NCI-H2107 treated with DMSO at 0.1 percent for 48 hours (cell line): ENCODE data around the gene NDP.

Experiments
- DNase-seq: peaks from one replicate; lab custom pipeline; 2025; ENCODE audit not compliant: unreplicated experiment; lab: John Stamatoyannopoulos, UW

Gene NDP

GRCh38 chrX:43973249-43974099 lies at the start of gene NDP:
Gene NDP, minus strand, starts transcription at chrX:43973390. Its CDS starts 14,745 bp downstream, at chrX:43958645.
- DNase-seq, result no peak

- DNase-seq, result no peak
These were observed 49.8 kb upstream of the NDP start for GRCh38 chrX:44022964-44023363.

GRCh38 chrX:44020693-44021092 lies 47.5 kb upstream of the NDP start:
- no peak for DNase-seq

GRCh38 chrX:44019911-44020310 lies 46.7 kb upstream of the NDP start:
- DNase-seq, result no peak

- no peak for DNase-seq
These were observed 44.5 kb upstream of the NDP start for GRCh38 chrX:44017676-44018075.

- no peak for DNase-seq
These were observed 43.7 kb upstream of the NDP start for GRCh38 chrX:44016906-44017305.

GRCh38 chrX:44012484-44013096 lies 39.4 kb upstream of the NDP start:
- no peak for DNase-seq

- no peak for DNase-seq
These were observed 38.3 kb upstream of the NDP start for GRCh38 chrX:44011506-44011905.

- no peak for DNase-seq
These were observed 37.4 kb upstream of the NDP start for GRCh38 chrX:44010626-44011025.

GRCh38 chrX:44006081-44006480 lies 32.9 kb upstream of the NDP start:
- no peak for DNase-seq

GRCh38 chrX:44003975-44004374 lies 30.8 kb upstream of the NDP start:
- no peak for DNase-seq

- no peak for DNase-seq
These were observed 29.4 kb upstream of the NDP start for GRCh38 chrX:44002567-44002966.

- DNase-seq, result no peak
These were observed 25.2 kb upstream of the NDP start for GRCh38 chrX:43998374-43998773.

GRCh38 chrX:43996491-43996890 lies 23.3 kb upstream of the NDP start:
- DNase-seq, result no peak

GRCh38 chrX:43986083-43986482 lies 12.9 kb upstream of the NDP start:
- DNase-seq, result no peak

- DNase-seq, result no peak
These were observed 12.3 kb upstream of the NDP start for GRCh38 chrX:43985511-43985910.

GRCh38 chrX:43978226-43978625 lies 5.0 kb upstream of the NDP start:
- DNase-seq, result no peak

- no peak for DNase-seq
These were observed 3.0 kb upstream of the NDP start for GRCh38 chrX:43976205-43976604.

- no peak for DNase-seq
These were observed 2.6 kb upstream of the NDP start for GRCh38 chrX:43975796-43976195.

- no peak for DNase-seq
These were observed 1.7 kb upstream of the NDP start for GRCh38 chrX:43974741-43975465.

- DNase-seq, result no peak
These were observed 898 bp upstream of the NDP start for GRCh38 chrX:43974100-43974475.
